Left forelimb (tissue), 1 donor: ENCODE data around the gene SPIN4.
A peak's percentile ranks its signal among the peaks of the same experiment; 100 is the strongest.
"Not testable (repeated sequence)": the region's sequence is repeated elsewhere in the genome, so short reads cannot be mapped to it uniquely, and the experiment has no call there.

ENCODE experiments used
- DNase-seq: peaks from one replicate; pipeline ENCODE4 v3.0.0-alpha.2; 2018; ENCODE audit warnings: low spot score

SPIN4 gene

GRCh38 chrX:63350941-63351616 is at the start of gene SPIN4:
TSS of gene SPIN4 (minus strand) at chrX:63351332. CDS start at chrX:63350819, 513 bp downstream.
- DNase-seq = peak; percentile 89

- no peak for DNase-seq
Observed at GRCh38 chrX:63400340-63400739, 49.2 kb upstream of the SPIN4 start.

- no peak for DNase-seq
Observed at GRCh38 chrX:63394872-63395271, 43.7 kb upstream of the SPIN4 start.

GRCh38 chrX:63393094-63393493 is 42.0 kb upstream of the SPIN4 start:
- DNase-seq = not testable (repeated sequence)

- no peak for DNase-seq
Observed at GRCh38 chrX:63387411-63387810, 36.3 kb upstream of the SPIN4 start.

GRCh38 chrX:63384263-63384662 is 33.1 kb upstream of the SPIN4 start:
- not testable (repeated sequence) for DNase-seq

GRCh38 chrX:63373012-63373411 is 21.9 kb upstream of the SPIN4 start:
- not testable (repeated sequence) for DNase-seq

- not testable (repeated sequence) for DNase-seq
Observed at GRCh38 chrX:63367699-63368098, 16.6 kb upstream of the SPIN4 start.

GRCh38 chrX:63363788-63364187 is 12.7 kb upstream of the SPIN4 start:
- no peak for DNase-seq

- no peak for DNase-seq
Observed at GRCh38 chrX:63361494-63361893, 10.4 kb upstream of the SPIN4 start.

- no peak for DNase-seq
Observed at GRCh38 chrX:63354484-63354883, 3.4 kb upstream of the SPIN4 start.

GRCh38 chrX:63350465-63350877 is 661 bp downstream of the SPIN4 start:
- no peak for DNase-seq

- no peak for DNase-seq
Observed at GRCh38 chrX:63349307-63349706, 1.8 kb downstream of the SPIN4 start.

GRCh38 chrX:63330681-63331080 is 20.5 kb downstream of the SPIN4 start:
- DNase-seq = no peak

- DNase-seq = no peak
Observed at GRCh38 chrX:63327788-63328187, 23.3 kb downstream of the SPIN4 start.

- DNase-seq = no peak
Observed at GRCh38 chrX:63299596-63299995, 51.5 kb downstream of the SPIN4 start.
